HepG2 (cell line): ENCODE data around the gene POC1B.

Experiments
- ARHGAP35 ChIP-seq: sonication (generic); formaldehyde crosslinking; IDR thresholded peaks from 2 replicates; pipeline ENCODE4 v1.9.0; 2022; ENCODE audit warnings: mild to moderate bottlenecking, inconsistent platforms, moderate library complexity, missing genetic modification reagents, borderline replicate concordance
- FOXO4 ChIP-seq: sonication (generic); formaldehyde crosslinking; conservative IDR thresholded peaks from 2 replicates; pipeline ENCODE4 v1.8.1; 2023; ENCODE audit warnings: missing genetic modification reagents
- GABPA ChIP-seq, 2 experiments: IDR thresholded peaks; 2 replicates each; pipeline ENCODE4 v1.6.1; 2011 to 2016; ENCODE audit warnings: low read depth in 2 of 2, low read length in 1 of 2, missing biosample characterization in 1 of 2, missing genetic modification characterization in 1 of 2
- GATAD2A ChIP-seq: IDR thresholded peaks from 2 replicates; pipeline ENCODE4 v1.6.1; 2016
- HDAC1 ChIP-seq: sonication (generic); formaldehyde crosslinking; IDR thresholded peaks from 2 replicates; pipeline ENCODE4 v1.5.1; 2020; ENCODE audit warnings: mild to moderate bottlenecking, missing genetic modification reagents
- HNRNPL ChIP-seq: fragments of 200-400 bp; formaldehyde crosslinking; IDR thresholded peaks from 2 replicates; pipeline ENCODE4 v1.6.1; 2017; ENCODE audit warnings: mild to moderate bottlenecking, low read depth, low read length
- KDM1A ChIP-seq: IDR thresholded peaks from 2 replicates; pipeline ENCODE4 v1.6.1; 2016; ENCODE audit warnings: missing compliant biosample characterization
- ZNF691 ChIP-seq: sonication (generic); formaldehyde crosslinking; IDR thresholded peaks from 2 replicates; pipeline ENCODE4 v1.4.0; 2020; ENCODE audit warnings: missing genetic modification reagents, low read depth, mild to moderate bottlenecking, borderline replicate concordance
- ZNF780A ChIP-seq: sonication (generic); formaldehyde crosslinking; IDR thresholded peaks from 2 replicates; pipeline ENCODE4 v1.8.0; 2022; ENCODE audit warnings: mild to moderate bottlenecking, missing genetic modification reagents, moderate library complexity

- TF ChIP-seq ZNF780A (CRISPR knock-in tag) (no peak), KDM1A (0 out of 2 replicates have a peak, but pooled peaks have one; percentile 20), ARHGAP35 (CRISPR knock-in tag) (no peak), GATAD2A (peak; percentile 86), ZNF691 (CRISPR knock-in tag) (no peak), HNRNPL (no peak), HDAC1 (CRISPR knock-in tag) (peak; percentile 27; the same call in 1 of the 2 replicates), GABPA (IDR thresholded peaks at IDR 0.05; ENCODE audit: low read depth, low read length) (no peak), GABPA (CRISPR knock-in tag; IDR thresholded peaks at IDR 0.05; ENCODE audit: low read depth) (peak; percentile 61), FOXO4 (no peak)
Observed at GRCh38 chr12:89391726-89392336, 134.0 kb downstream of the POC1B start.
